Neural progenitor cell (in vitro differentiated cells): ENCODE measurements around the gene PRKAR2A. TPM values are rescaled to one million over a fixed set of nuclear protein-coding genes. Genes with fewer than 3 reads are reported as not detected.

ENCODE experiments used
- DNase-seq: peaks from one replicate; pipeline ENCODE4 v3.0.0-alpha.2; 2016; ENCODE audit warnings: low spot score
- H2AFZ ChIP-seq: fragments of 200-600 bp; sonication (generic); replicated peaks from 2 replicates; pipeline ENCODE4 v1.6.1; 2016; ENCODE audit warnings: antibody characterized with exemption
- H3F3A ChIP-seq: fragments of 200-600 bp; sonication (generic); 2 replicates; pipeline ENCODE4 v1.6.1; 2016; ENCODE audit warnings: antibody characterized with exemption, low read depth
- H3K27ac ChIP-seq: fragments of 200-600 bp; sonication (generic); 2 replicates; pipeline ENCODE4 v1.5.1; 2016; ENCODE audit warnings: mild to moderate bottlenecking
- H3K27me3 ChIP-seq: fragments of 200-600 bp; sonication (generic); 2 replicates; pipeline ENCODE4 v1.6.1; 2016; ENCODE audit warnings: mild to moderate bottlenecking, moderate library complexity
- H3K36me3 ChIP-seq: fragments of 200-600 bp; sonication (generic); 2 replicates; pipeline ENCODE4 v1.5.1; 2016
- H3K4me1 ChIP-seq: fragments of 200-600 bp; sonication (generic); 2 replicates; pipeline ENCODE4 v1.6.1; 2016; ENCODE audit warnings: mixed run types
- H3K4me2 ChIP-seq: fragments of 200-600 bp; sonication (generic); 2 replicates; pipeline ENCODE4 v1.6.1; 2016
- H3K4me3 ChIP-seq: fragments of 200-600 bp; sonication (generic); 2 replicates; pipeline ENCODE4 v1.5.1; 2016
- H3K79me2 ChIP-seq: fragments of 200-600 bp; sonication (generic); 2 replicates; pipeline ENCODE4 v1.6.1; 2016; ENCODE audit warnings: low read depth
- H3K9ac ChIP-seq: fragments of 200-600 bp; sonication (generic); 2 replicates; pipeline ENCODE4 v1.6.1; 2016
- H3K9me3 ChIP-seq: fragments of 200-600 bp; sonication (generic); 2 replicates; pipeline ENCODE4 v1.5.1; 2016; ENCODE audit warnings: low read depth
- H4K20me1 ChIP-seq: fragments of 200-600 bp; sonication (generic); 2 replicates; pipeline ENCODE4 v1.6.1; 2016; ENCODE audit warnings: low read depth
- H3K27ac Mint-ChIP-seq: 3 replicates; pipeline ENCODE4 v1.8.0; 2021; ENCODE audit warnings: mixed read lengths
- H3K27me3 Mint-ChIP-seq: 2 replicates; pipeline ENCODE4 v1.8.0; 2022; ENCODE audit warnings: low read depth, mild to moderate bottlenecking, inconsistent platforms, moderate library complexity, mixed read lengths; ENCODE audit not compliant: insufficient read depth
- H3K36me3 Mint-ChIP-seq: 3 replicates; pipeline ENCODE4 v1.8.0; 2021; ENCODE audit warnings: mixed read lengths
- H3K4me1 Mint-ChIP-seq: 3 replicates; pipeline ENCODE4 v1.8.0; 2021; ENCODE audit warnings: mixed read lengths
- H3K4me3 Mint-ChIP-seq: 3 replicates; pipeline ENCODE4 v1.8.0; 2021; ENCODE audit warnings: mild to moderate bottlenecking, moderate library complexity, mixed read lengths
- H3K9me3 Mint-ChIP-seq: 3 replicates; pipeline ENCODE4 v1.8.0; 2020; ENCODE audit warnings: mixed read lengths
- EZH2 ChIP-seq: fragments of 200-600 bp; sonication (generic); IDR thresholded peaks from 2 replicates; pipeline ENCODE4 v1.6.1; 2017; ENCODE audit warnings: antibody characterized with exemption, mild to moderate bottlenecking, moderate library complexity
- EZH2phosphoT487 ChIP-seq: fragments of 200-600 bp; sonication (generic); IDR thresholded peaks from 2 replicates; pipeline ENCODE4 v1.6.1; 2017; ENCODE audit warnings: antibody characterized with exemption
- total RNA-seq: library from RNA; depleted of rRNA; stranded (reverse); fragments of >200 nt; gene quantifications from 2 replicates; pipeline ENCODE4 v1.2.3, GENCODE V29; 2015; ENCODE audit warnings: low replicate concordance
- TF ChIP-seq, protein P1 (sequence below): fragments of 200-600 bp; sonication (generic); IDR thresholded peaks from 2 replicates; pipeline ENCODE4 v1.5.1; 2017; ENCODE audit warnings: antibody characterized with exemption, mild to moderate bottlenecking

PRKAR2A gene
- total RNA-seq, 1 donor from 2014 or later = 25.0 TPM

DNA sequence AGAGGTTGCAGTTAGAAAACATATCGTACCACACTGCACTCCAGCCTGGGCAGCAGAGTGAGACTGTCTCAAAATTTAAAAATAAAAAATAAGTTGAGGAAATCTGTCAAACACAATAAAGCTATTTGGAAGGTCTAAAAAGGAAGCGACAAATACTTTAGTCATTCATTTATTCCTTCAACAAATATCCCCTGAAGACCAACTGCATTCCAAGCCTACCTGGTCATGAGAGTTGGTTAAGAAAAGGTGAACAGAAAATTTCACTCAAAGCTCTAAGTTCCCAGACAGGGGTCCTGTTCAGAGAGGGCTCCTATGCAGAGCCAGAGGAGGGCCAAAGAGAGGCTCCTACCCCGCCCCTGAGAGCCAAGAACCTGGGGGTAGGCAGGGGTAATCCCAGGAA, 15.4 kb upstream of the PRKAR2A start:
- H3K4me3 Mint-ChIP-seq = no peak overlapping the region
- no peak overlapping the region for H3K9ac ChIP-seq
- no peaks in the 10 kb centered on the region for H3K27me3 ChIP-seq
- H3K4me1 Mint-ChIP-seq = peaks cover 5% of the 10 kb centered on the region
- no peaks in the 10 kb centered on the region for H3K9me3 Mint-ChIP-seq
- no peaks in the 10 kb centered on the region for H3K36me3 ChIP-seq
- H3K4me3 ChIP-seq = no peak overlapping the region
- H3F3A ChIP-seq = no peaks in the 10 kb centered on the region
- peaks cover 7% of the 10 kb centered on the region for H3K4me1 ChIP-seq
- no peak overlapping the region for H3K27ac ChIP-seq
- no peaks in the 10 kb centered on the region for H3K36me3 Mint-ChIP-seq
- H3K4me2 ChIP-seq = no peak overlapping the region
- H3K9me3 ChIP-seq = no peaks in the 10 kb centered on the region
- TF ChIP-seq, protein P1, sequence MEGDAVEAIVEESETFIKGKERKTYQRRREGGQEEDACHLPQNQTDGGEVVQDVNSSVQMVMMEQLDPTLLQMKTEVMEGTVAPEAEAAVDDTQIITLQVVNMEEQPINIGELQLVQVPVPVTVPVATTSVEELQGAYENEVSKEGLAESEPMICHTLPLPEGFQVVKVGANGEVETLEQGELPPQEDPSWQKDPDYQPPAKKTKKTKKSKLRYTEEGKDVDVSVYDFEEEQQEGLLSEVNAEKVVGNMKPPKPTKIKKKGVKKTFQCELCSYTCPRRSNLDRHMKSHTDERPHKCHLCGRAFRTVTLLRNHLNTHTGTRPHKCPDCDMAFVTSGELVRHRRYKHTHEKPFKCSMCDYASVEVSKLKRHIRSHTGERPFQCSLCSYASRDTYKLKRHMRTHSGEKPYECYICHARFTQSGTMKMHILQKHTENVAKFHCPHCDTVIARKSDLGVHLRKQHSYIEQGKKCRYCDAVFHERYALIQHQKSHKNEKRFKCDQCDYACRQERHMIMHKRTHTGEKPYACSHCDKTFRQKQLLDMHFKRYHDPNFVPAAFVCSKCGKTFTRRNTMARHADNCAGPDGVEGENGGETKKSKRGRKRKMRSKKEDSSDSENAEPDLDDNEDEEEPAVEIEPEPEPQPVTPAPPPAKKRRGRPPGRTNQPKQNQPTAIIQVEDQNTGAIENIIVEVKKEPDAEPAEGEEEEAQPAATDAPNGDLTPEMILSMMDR = no peak
- TF ChIP-seq EZH2 = no peak
- TF ChIP-seq EZH2phosphoT487 = no peak
- H3K27ac Mint-ChIP-seq = no peak overlapping the region
- H2AFZ ChIP-seq = no peak overlapping the region
- no peaks in the 10 kb centered on the region for H3K79me2 ChIP-seq
- H3K27me3 Mint-ChIP-seq = no peaks in the 10 kb centered on the region
- no peaks in the 10 kb centered on the region for H4K20me1 ChIP-seq
- DNase-seq = no peak

DNA sequence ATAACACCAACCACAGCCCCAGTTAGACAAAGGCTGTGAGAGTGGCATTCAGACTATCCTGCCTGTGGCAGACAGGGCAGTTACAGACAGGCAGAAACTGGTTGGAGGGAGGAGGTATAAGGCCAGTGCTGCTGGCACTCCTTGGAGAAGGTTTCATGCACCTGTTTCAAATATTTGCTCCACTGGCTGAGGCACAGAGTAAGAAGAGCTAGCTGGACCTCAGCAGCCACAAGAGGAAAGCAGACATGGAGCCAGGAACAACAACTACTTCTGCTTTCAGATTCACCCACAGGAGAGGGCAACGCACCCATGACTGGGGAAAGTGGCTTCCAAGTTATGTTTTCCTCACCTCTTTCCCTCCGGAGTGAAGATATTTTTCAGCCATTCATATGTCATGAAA, 11.5 kb upstream of the PRKAR2A start:
- no peak overlapping the region for H2AFZ ChIP-seq
- H3K27ac ChIP-seq = no peak overlapping the region
- no peaks in the 10 kb centered on the region for H3K27me3 ChIP-seq
- peaks cover 3% of the 10 kb centered on the region for H3K27me3 Mint-ChIP-seq
- H3K4me3 Mint-ChIP-seq = no peak overlapping the region
- peaks cover 10% of the 10 kb centered on the region for H3F3A ChIP-seq
- H3K4me2 ChIP-seq = no peak overlapping the region
- no peak overlapping the region for H3K27ac Mint-ChIP-seq
- no peak overlapping the region for H3K9ac ChIP-seq
- TF ChIP-seq EZH2 = no peak
- TF ChIP-seq, protein P1 = no peak
- TF ChIP-seq EZH2phosphoT487 = no peak
- peaks cover 8% of the 10 kb centered on the region for H3K4me1 ChIP-seq
- no peaks in the 10 kb centered on the region for H3K36me3 Mint-ChIP-seq
- no peaks in the 10 kb centered on the region for H3K9me3 Mint-ChIP-seq
- H3K4me1 Mint-ChIP-seq = peaks cover 6% of the 10 kb centered on the region
- H3K36me3 ChIP-seq = no peaks in the 10 kb centered on the region
- no peaks in the 10 kb centered on the region for H3K79me2 ChIP-seq
- no peak overlapping the region for H3K4me3 ChIP-seq
- DNase-seq = no peak
- no peaks in the 10 kb centered on the region for H3K9me3 ChIP-seq
- H4K20me1 ChIP-seq = no peaks in the 10 kb centered on the region

DNA sequence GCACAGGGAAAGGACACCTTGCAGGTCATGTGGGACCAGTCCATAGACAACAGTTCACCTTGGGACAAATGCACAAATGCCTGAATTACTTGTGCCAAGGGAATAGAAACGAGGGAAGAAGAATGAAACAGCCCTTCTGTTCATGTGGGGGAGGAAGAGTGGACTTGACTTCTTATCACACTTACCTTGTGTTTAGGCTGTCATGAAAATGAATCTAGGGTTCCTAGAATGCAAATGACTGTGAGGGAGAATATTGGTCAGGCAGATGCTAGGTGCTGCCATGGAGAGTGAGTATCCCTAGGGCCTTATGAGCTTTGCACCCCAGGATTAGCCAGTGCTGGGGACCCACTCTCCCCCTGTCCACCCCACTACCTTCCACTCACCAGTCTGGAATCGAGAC, 11.0 kb upstream of the PRKAR2A start:
- Histone ChIP-seq H3K27ac (no peak overlapping the region), H3F3A (peaks cover 10% of the 10 kb centered on the region), H4K20me1 (no peaks in the 10 kb centered on the region), H2AFZ (no peak overlapping the region), H3K36me3 (no peaks in the 10 kb centered on the region), H3K9ac (no peak overlapping the region), H3K4me2 (no peak overlapping the region), H3K4me3 (no peak overlapping the region), H3K4me1 (peaks cover 8% of the 10 kb centered on the region), H3K9me3 (no peaks in the 10 kb centered on the region), H3K27me3 (no peaks in the 10 kb centered on the region), H3K79me2 (no peaks in the 10 kb centered on the region)
- no peak overlapping the region for H3K27ac Mint-ChIP-seq
- DNase-seq = no peak
- H3K9me3 Mint-ChIP-seq = no peaks in the 10 kb centered on the region
- H3K4me3 Mint-ChIP-seq = no peak overlapping the region
- TF ChIP-seq, protein P1 = no peak
- TF ChIP-seq EZH2phosphoT487 = no peak
- TF ChIP-seq EZH2 = no peak
- peaks cover 6% of the 10 kb centered on the region for H3K4me1 Mint-ChIP-seq
- H3K27me3 Mint-ChIP-seq = peaks cover 3% of the 10 kb centered on the region
- H3K36me3 Mint-ChIP-seq = no peaks in the 10 kb centered on the region

DNA sequence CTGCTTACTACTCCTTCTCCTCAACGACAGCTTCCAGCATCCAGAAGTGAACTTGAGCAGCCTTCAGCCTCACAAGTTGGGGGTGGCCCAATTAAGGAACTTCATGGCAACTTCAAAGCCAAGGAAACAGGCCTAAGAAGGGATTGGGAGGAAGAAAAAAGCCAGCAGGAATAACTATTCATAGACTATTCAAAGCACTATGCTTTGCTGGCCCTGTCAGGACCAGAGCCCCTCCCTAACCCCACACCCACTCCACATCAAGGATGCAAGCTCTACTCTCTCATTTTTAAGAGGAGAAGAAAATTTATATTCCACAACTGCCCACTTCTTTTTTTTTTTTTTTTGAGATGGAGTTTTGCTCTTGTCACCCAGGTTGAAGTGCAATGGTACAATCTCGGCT, 10.0 kb upstream of the PRKAR2A start:
- no peak overlapping the region for H3K27ac Mint-ChIP-seq

More for the DNA sequence above, 10.0 kb upstream of the PRKAR2A start:
- Histone ChIP-seq H3F3A (peaks cover 10% of the 10 kb centered on the region), H2AFZ (no peak overlapping the region), H3K4me3 (no peak overlapping the region), H3K79me2 (no peaks in the 10 kb centered on the region), H3K4me1 (peaks cover 8% of the 10 kb centered on the region), H3K9ac (no peak overlapping the region), H3K36me3 (no peaks in the 10 kb centered on the region), H4K20me1 (no peaks in the 10 kb centered on the region), H3K27ac (no peak overlapping the region), H3K9me3 (no peaks in the 10 kb centered on the region), H3K4me2 (no peak overlapping the region), H3K27me3 (no peaks in the 10 kb centered on the region)
- H3K27me3 Mint-ChIP-seq = peaks cover 3% of the 10 kb centered on the region
- H3K4me3 Mint-ChIP-seq = no peak overlapping the region
- H3K9me3 Mint-ChIP-seq = no peaks in the 10 kb centered on the region
- DNase-seq = no peak
- H3K4me1 Mint-ChIP-seq = peaks cover 6% of the 10 kb centered on the region
- H3K36me3 Mint-ChIP-seq = no peaks in the 10 kb centered on the region
- no peak for TF ChIP-seq EZH2
- no peak for TF ChIP-seq EZH2phosphoT487
- TF ChIP-seq, protein P1 = no peak
